HL-60 (cell line): Measurements from ENCODE around the gene CCDC6.

ENCODE experiments used
- CTCF ChIP-seq: IDR thresholded peaks from one replicate; pipeline ENCODE4 v1.5.1; 2011; ENCODE audit warnings: low read length, control low read depth, inconsistent platforms; ENCODE audit not compliant: insufficient read depth
- POLR2AphosphoS5 ChIP-seq: IDR thresholded peaks from 2 replicates; pipeline ENCODE4 v1.6.1; 2012; ENCODE audit warnings: low read depth
- REST ChIP-seq: IDR thresholded peaks from 2 replicates; pipeline ENCODE4 v1.6.1; 2012; ENCODE audit warnings: low read depth; ENCODE audit not compliant: insufficient replicate concordance

- no peak for TF ChIP-seq CTCF
- TF ChIP-seq POLR2AphosphoS5, result no peak
- no peak for TF ChIP-seq REST
Measured at GRCh38 chr10:59905731-59906416, 482 bp downstream of the CCDC6 start.
